ENCODE results near the gene COG5. TPM values are rescaled to one million over a fixed set of nuclear protein-coding genes. Genes with fewer than 3 reads are reported as not detected.

COG5 gene
- polyA plus RNA-seq, 4 donors, result 27.7 to 43.1 (median 37.7) TPM

GRCh38 chr7:107345898-107346297, 217.8 kb downstream of the COG5 start:
- DNase-seq (ENCODE audit: low read depth in 4 of 4, low spot score in 3 of 4), result no peak

GRCh38 chr7:107344799-107345198, 218.9 kb downstream of the COG5 start:
- no peak for DNase-seq (ENCODE audit: low read depth in 4 of 4, low spot score in 3 of 4)

GRCh38 chr7:107344286-107344685, 219.4 kb downstream of the COG5 start:
- no peak for DNase-seq (ENCODE audit: low read depth in 4 of 4, low spot score in 3 of 4)

GRCh38 chr7:107338080-107338479, 225.6 kb downstream of the COG5 start:
- DNase-seq (ENCODE audit: low read depth in 4 of 4, low spot score in 3 of 4), result no peak

GRCh38 chr7:107332488-107333269, 231.0 kb downstream of the COG5 start:
- DNase-seq (ENCODE audit: low read depth in 4 of 4, low spot score in 3 of 4), result peak in 1 of 4 donors; percentile 5

GRCh38 chr7:107330478-107330877, 233.2 kb downstream of the COG5 start:
- DNase-seq (ENCODE audit: low read depth in 4 of 4, low spot score in 3 of 4), result no peak

GRCh38 chr7:107327986-107328569, 235.6 kb downstream of the COG5 start:
- DNase-seq (ENCODE audit: low read depth in 4 of 4, low spot score in 3 of 4), result no peak

GRCh38 chr7:107326061-107326460, 237.7 kb downstream of the COG5 start:
- DNase-seq (ENCODE audit: low read depth in 4 of 4, low spot score in 3 of 4), result no peak

GRCh38 chr7:107322015-107322414, 241.7 kb downstream of the COG5 start:
- no peak for DNase-seq (ENCODE audit: low read depth in 4 of 4, low spot score in 3 of 4)

GRCh38 chr7:107321611-107322010, 242.1 kb downstream of the COG5 start:
- DNase-seq (ENCODE audit: low read depth in 4 of 4, low spot score in 3 of 4), result no peak

GRCh38 chr7:107319724-107320228, 243.9 kb downstream of the COG5 start:
- no peak for DNase-seq (ENCODE audit: low read depth in 4 of 4, low spot score in 3 of 4)

- no peak for DNase-seq (ENCODE audit: low read depth in 4 of 4, low spot score in 3 of 4)
Observed at GRCh38 chr7:107318523-107319160, 245.1 kb downstream of the COG5 start.

GRCh38 chr7:107315716-107316220, 248.0 kb downstream of the COG5 start:
- no peak for DNase-seq (ENCODE audit: low read depth in 4 of 4, low spot score in 3 of 4)

- no peak for DNase-seq (ENCODE audit: low read depth in 4 of 4, low spot score in 3 of 4)
Observed at GRCh38 chr7:107313355-107313754, 250.4 kb downstream of the COG5 start.

- no peak for DNase-seq (ENCODE audit: low read depth in 4 of 4, low spot score in 3 of 4)
Observed at GRCh38 chr7:107312418-107312817, 251.3 kb downstream of the COG5 start.

GRCh38 chr7:107309296-107309695, 254.4 kb downstream of the COG5 start:
- no peak for DNase-seq (ENCODE audit: low read depth in 4 of 4, low spot score in 3 of 4)

- no peak for DNase-seq (ENCODE audit: low read depth in 4 of 4, low spot score in 3 of 4)
Observed at GRCh38 chr7:107304636-107305035, 259.1 kb downstream of the COG5 start.

GRCh38 chr7:107304063-107304462, 259.7 kb downstream of the COG5 start:
- DNase-seq (ENCODE audit: low read depth in 4 of 4, low spot score in 3 of 4), result no peak

GRCh38 chr7:107302250-107302847, 261.4 kb downstream of the COG5 start:
- DNase-seq (ENCODE audit: low read depth in 4 of 4, low spot score in 3 of 4), result no peak

- no peak for DNase-seq (ENCODE audit: low read depth in 4 of 4, low spot score in 3 of 4)
Observed at GRCh38 chr7:107294182-107294581, 269.5 kb downstream of the COG5 start.

- no peak for DNase-seq (ENCODE audit: low read depth in 4 of 4, low spot score in 3 of 4)
Observed at GRCh38 chr7:107292591-107292990, 271.1 kb downstream of the COG5 start.
